Measurements from ENCODE around the gene GLUD2.
A peak's percentile ranks its signal among the peaks of the same experiment; 100 is the strongest.
"Not testable (repeated sequence)": the region's sequence is repeated elsewhere in the genome, so short reads cannot be mapped to it uniquely, and the experiment has no call there.

The GLUD2 gene

GRCh38 chrX:121047441-121048419, at the start of gene GLUD2:
Gene GLUD2, plus strand, starts transcription at chrX:121047610. Its CDS starts 75 bp downstream, at chrX:121047685.
- DNase-seq: not testable (repeated sequence)

- no peak for DNase-seq
Measured at GRCh38 chrX:120999413-120999812, 48.0 kb upstream of the GLUD2 start.

- DNase-seq: peak; percentile 36
Measured at GRCh38 chrX:121000589-121000988, 46.8 kb upstream of the GLUD2 start.

- no peak for DNase-seq
Measured at GRCh38 chrX:121008920-121009319, 38.5 kb upstream of the GLUD2 start.

GRCh38 chrX:121009764-121010163, 37.6 kb upstream of the GLUD2 start:
- no peak for DNase-seq

- DNase-seq: no peak
Measured at GRCh38 chrX:121010218-121010617, 37.2 kb upstream of the GLUD2 start.

GRCh38 chrX:121011254-121011653, 36.2 kb upstream of the GLUD2 start:
- no peak for DNase-seq

GRCh38 chrX:121013897-121014455, 33.4 kb upstream of the GLUD2 start:
- DNase-seq: no peak

- DNase-seq: no peak
Measured at GRCh38 chrX:121014826-121015225, 32.6 kb upstream of the GLUD2 start.

GRCh38 chrX:121028419-121028818, 19.0 kb upstream of the GLUD2 start:
- no peak for DNase-seq

- DNase-seq: no peak
Measured at GRCh38 chrX:121030083-121030482, 17.3 kb upstream of the GLUD2 start.

- DNase-seq: no peak
Measured at GRCh38 chrX:121032531-121032930, 14.9 kb upstream of the GLUD2 start.

GRCh38 chrX:121036137-121036536, 11.3 kb upstream of the GLUD2 start:
- DNase-seq: no peak

GRCh38 chrX:121036951-121037350, 10.5 kb upstream of the GLUD2 start:
- DNase-seq: no peak

- no peak for DNase-seq
Measured at GRCh38 chrX:121050781-121051180, 3.4 kb downstream of the GLUD2 start.

- DNase-seq: no peak
Measured at GRCh38 chrX:121052122-121052521, 4.7 kb downstream of the GLUD2 start.

GRCh38 chrX:121062289-121062688, 14.9 kb downstream of the GLUD2 start:
- no peak for DNase-seq

GRCh38 chrX:121064579-121064978, 17.2 kb downstream of the GLUD2 start:
- DNase-seq: no peak

- DNase-seq: not testable (repeated sequence)
Measured at GRCh38 chrX:121084247-121084646, 36.8 kb downstream of the GLUD2 start.

GRCh38 chrX:121084903-121085611, 37.6 kb downstream of the GLUD2 start:
- no peak for DNase-seq

GRCh38 chrX:121085612-121086010, 38.2 kb downstream of the GLUD2 start:
- DNase-seq: no peak

GRCh38 chrX:121093011-121093410, 45.6 kb downstream of the GLUD2 start:
- DNase-seq: no peak

Measured in NCI-H1694 treated with DMSO at 0.1 percent for 48 hours (cell line).